Measurements from ENCODE around the gene KDELR3. TPM values are rescaled to one million over a fixed set of nuclear protein-coding genes. Genes with fewer than 3 reads are reported as not detected.

KDELR3 gene
- total RNA-seq, 2 donors from 2014 or later = 0.26 to 0.92 TPM

GRCh38 chr22:38513063-38513462, 45.2 kb downstream of the KDELR3 start:
- peak; percentile 75 for ATAC-seq
- no peak overlapping the region for H3K27ac Mint-ChIP-seq
- no peaks in the 10 kb centered on the region for H3K9me3 Mint-ChIP-seq
- H3K4me1 Mint-ChIP-seq (ENCODE audit: low read depth in 2 of 2) = peaks cover 6 to 7% of the 10 kb centered on the region in 2 donors
- no peak for DNase-seq (ENCODE audit: low spot score)
- H3K4me3 Mint-ChIP-seq = no peak overlapping the region
- H3K36me3 Mint-ChIP-seq = no peaks in the 10 kb centered on the region
- no peaks in the 10 kb centered on the region for H3K27me3 Mint-ChIP-seq

GRCh38 chr22:38518620-38519019, 50.7 kb downstream of the KDELR3 start:
- Mint-ChIP-seq H3K4me1 (ENCODE audit: low read depth in 2 of 2) (no peaks in the 10 kb centered on the region), H3K9me3 (no peaks in the 10 kb centered on the region), H3K36me3 (no peaks in the 10 kb centered on the region), H3K27ac (no peak overlapping the region), H3K27me3 (peaks cover 0 to 3% of the 10 kb centered on the region in 2 donors), H3K4me3 (no peak overlapping the region)
- DNase-seq (ENCODE audit: low spot score) (no peak), ATAC-seq (no peak)

GRCh38 chr22:38519453-38520250, 51.8 kb downstream of the KDELR3 start:
- Mint-ChIP-seq H3K4me1 (ENCODE audit: low read depth in 2 of 2) (no peaks in the 10 kb centered on the region), H3K36me3 (no peaks in the 10 kb centered on the region), H3K27me3 (peaks cover 5 to 6% of the 10 kb centered on the region in 2 donors), H3K27ac (no peak overlapping the region), H3K4me3 (no peak overlapping the region), H3K9me3 (no peaks in the 10 kb centered on the region)
- ATAC-seq = no peak
- DNase-seq (ENCODE audit: low spot score) = no peak

GRCh38 chr22:38523029-38523428, 55.1 kb downstream of the KDELR3 start:
- ATAC-seq (no peak), DNase-seq (ENCODE audit: low spot score) (no peak)
- no peaks in the 10 kb centered on the region for H3K4me1 Mint-ChIP-seq (ENCODE audit: low read depth in 2 of 2)
- H3K27me3 Mint-ChIP-seq = peaks cover 6% of the 10 kb centered on the region in 2 donors
- H3K36me3 Mint-ChIP-seq = no peaks in the 10 kb centered on the region
- H3K9me3 Mint-ChIP-seq = no peaks in the 10 kb centered on the region
- no peak overlapping the region for H3K4me3 Mint-ChIP-seq
- H3K27ac Mint-ChIP-seq = no peak overlapping the region

GRCh38 chr22:38523479-38523878, 55.6 kb downstream of the KDELR3 start:
- H3K36me3 Mint-ChIP-seq = no peaks in the 10 kb centered on the region
- ATAC-seq (no peak), DNase-seq (ENCODE audit: low spot score) (no peak)
- H3K4me3 Mint-ChIP-seq = no peak overlapping the region
- H3K27me3 Mint-ChIP-seq = peaks cover 6% of the 10 kb centered on the region in 2 donors
- no peaks in the 10 kb centered on the region for H3K9me3 Mint-ChIP-seq
- H3K27ac Mint-ChIP-seq = no peak overlapping the region
- H3K4me1 Mint-ChIP-seq (ENCODE audit: low read depth in 2 of 2) = no peaks in the 10 kb centered on the region

- Mint-ChIP-seq H3K4me1 (ENCODE audit: low read depth in 2 of 2) (no peaks in the 10 kb centered on the region), H3K36me3 (no peaks in the 10 kb centered on the region), H3K4me3 (no peak overlapping the region), H3K27me3 (peaks cover 6% of the 10 kb centered on the region in 2 donors), H3K9me3 (no peaks in the 10 kb centered on the region), H3K27ac (no peak overlapping the region)
- ATAC-seq (no peak), DNase-seq (ENCODE audit: low spot score) (no peak)
Observed at GRCh38 chr22:38524429-38524828, 56.5 kb downstream of the KDELR3 start.

- no peak for DNase-seq (ENCODE audit: low spot score)
- Mint-ChIP-seq H3K9me3 (no peaks in the 10 kb centered on the region), H3K4me3 (peak overlapping the region; percentile 59), H3K27ac (peak overlapping the region; percentile 76 to 83), H3K36me3 (no peaks in the 10 kb centered on the region), H3K4me1 (ENCODE audit: low read depth in 2 of 2) (peaks cover 4 to 6% of the 10 kb centered on the region in 2 donors), H3K27me3 (no peaks in the 10 kb centered on the region)
- ATAC-seq = no peak
Observed at GRCh38 chr22:38531251-38531938, 63.5 kb downstream of the KDELR3 start.

Other genes starting within 250 kb of the KDELR3 start
- 10 to 100 TPM; 59.4 to 59.8 TPM for gene TMEM184B, start 195.1 kb upstream of the KDELR3 start, total RNA-seq
- gene CSNK1E, start 150.7 kb upstream of the KDELR3 start, total RNA-seq = 100 to 1,000 TPM; 107 to 156 TPM
- gene KCNJ4, start 12.9 kb upstream of the KDELR3 start, total RNA-seq = not detected
- gene DDX17, start 38.2 kb downstream of the KDELR3 start, total RNA-seq = 100 to 1,000 TPM; 368 to 422 TPM
- 10 to 100 TPM in 1 of 2 donors, 1 to 10 TPM in 1; 4.6 to 11.5 TPM for gene DMC1, start 102.1 kb downstream of the KDELR3 start, total RNA-seq
- gene FAM227A, start 188.3 kb downstream of the KDELR3 start, total RNA-seq = under 1 TPM in 1 of 2 donors, not detected in 1; 0.59 TPM
- gene CBY1, start 188.5 kb downstream of the KDELR3 start, total RNA-seq = 10 to 100 TPM in 1 of 2 donors, 1 to 10 TPM in 1; 8.7 to 12.4 TPM
- 100 to 1,000 TPM; 109 to 153 TPM for gene TOMM22, start 213.9 kb downstream of the KDELR3 start, total RNA-seq
- 10 to 100 TPM; 53.6 to 62.3 TPM for gene JOSD1, start 232.8 kb downstream of the KDELR3 start, total RNA-seq
- 100 to 1,000 TPM; 135 to 192 TPM for gene GTPBP1, start 237.8 kb downstream of the KDELR3 start, total RNA-seq